ENCODE measurements around the gene ALOX5.
"Not testable (repeated sequence)": the region's sequence is repeated elsewhere in the genome, so short reads cannot be mapped to it uniquely, and the experiment has no call there.

The ALOX5 gene

GRCh38 chr10:45383682-45384330, 9.8 kb downstream of the ALOX5 start:
- Histone ChIP-seq H3F3A (ENCODE audit: low read depth) (no peaks in the 10 kb centered on the region), H4K20me1 (ENCODE audit: insufficient read depth, low read length, poor library complexity, severe bottlenecking) (no peaks in the 10 kb centered on the region), H3K4me1 (ENCODE audit: insufficient read depth, low read length, poor library complexity, severe bottlenecking) (no peaks in the 10 kb centered on the region), H3K9ac (ENCODE audit: low read depth, low read length, poor library complexity, severe bottlenecking) (no peak overlapping the region), H3K9me3 (ENCODE audit: insufficient read depth, low read depth, low read length) (no peaks in the 10 kb centered on the region), H3K4me3 (ENCODE audit: low read length, poor library complexity, severe bottlenecking) (no peak overlapping the region), H3K4me2 (ENCODE audit: low read depth, low read length, poor library complexity, severe bottlenecking) (no peak overlapping the region), H2AFZ (ENCODE audit: low read length) (no peak overlapping the region), H3K36me3 (ENCODE audit: insufficient read depth, low read length) (no peaks in the 10 kb centered on the region), H3K27me3 (ENCODE audit: insufficient read depth, low read length, poor library complexity, severe bottlenecking) (no peaks in the 10 kb centered on the region), H3K79me2 (ENCODE audit: insufficient read depth, low read length) (no peaks in the 10 kb centered on the region), H3K9me2 (replicated peaks; ENCODE audit: low read depth, low read length) (no peaks in the 10 kb centered on the region)
- TF ChIP-seq EZH2phosphoT487 (IDR thresholded peaks at IDR 0.05; ENCODE audit: borderline replicate concordance): no peak
- no peak for TF ChIP-seq CTCF (conservative IDR thresholded peaks at IDR 0.05; ENCODE audit: low read length)

GRCh38 chr10:45386657-45387056, 12.6 kb downstream of the ALOX5 start:
- H3K9me2 ChIP-seq (replicated peaks; ENCODE audit: low read depth, low read length): no peaks in the 10 kb centered on the region
- H3K9ac ChIP-seq (ENCODE audit: low read depth, low read length, poor library complexity, severe bottlenecking): no peak overlapping the region
- no peaks in the 10 kb centered on the region for H3K79me2 ChIP-seq (ENCODE audit: insufficient read depth, low read length)
- no peaks in the 10 kb centered on the region for H3K27me3 ChIP-seq (ENCODE audit: insufficient read depth, low read length, poor library complexity, severe bottlenecking)
- H3K9me3 ChIP-seq (ENCODE audit: insufficient read depth, low read depth, low read length): no peaks in the 10 kb centered on the region
- no peak for TF ChIP-seq CTCF (conservative IDR thresholded peaks at IDR 0.05; ENCODE audit: low read length)
- TF ChIP-seq EZH2phosphoT487 (IDR thresholded peaks at IDR 0.05; ENCODE audit: borderline replicate concordance): no peak
- no peaks in the 10 kb centered on the region for H3K36me3 ChIP-seq (ENCODE audit: insufficient read depth, low read length)
- H4K20me1 ChIP-seq (ENCODE audit: insufficient read depth, low read length, poor library complexity, severe bottlenecking): no peaks in the 10 kb centered on the region
- H3F3A ChIP-seq (ENCODE audit: low read depth): no peaks in the 10 kb centered on the region
- H3K4me3 ChIP-seq (ENCODE audit: low read length, poor library complexity, severe bottlenecking): no peak overlapping the region
- H3K4me1 ChIP-seq (ENCODE audit: insufficient read depth, low read length, poor library complexity, severe bottlenecking): no peaks in the 10 kb centered on the region
- H3K4me2 ChIP-seq (ENCODE audit: low read depth, low read length, poor library complexity, severe bottlenecking): no peak overlapping the region
- no peak overlapping the region for H2AFZ ChIP-seq (ENCODE audit: low read length)

- Histone ChIP-seq H2AFZ (ENCODE audit: low read length) (no peak overlapping the region), H3K4me3 (ENCODE audit: low read length, poor library complexity, severe bottlenecking) (no peak overlapping the region), H3F3A (ENCODE audit: low read depth) (no peaks in the 10 kb centered on the region), H3K9ac (ENCODE audit: low read depth, low read length, poor library complexity, severe bottlenecking) (no peak overlapping the region), H3K4me2 (ENCODE audit: low read depth, low read length, poor library complexity, severe bottlenecking) (no peak overlapping the region), H3K79me2 (ENCODE audit: insufficient read depth, low read length) (no peaks in the 10 kb centered on the region), H4K20me1 (ENCODE audit: insufficient read depth, low read length, poor library complexity, severe bottlenecking) (no peaks in the 10 kb centered on the region), H3K9me2 (replicated peaks; ENCODE audit: low read depth, low read length) (no peaks in the 10 kb centered on the region), H3K4me1 (ENCODE audit: insufficient read depth, low read length, poor library complexity, severe bottlenecking) (no peaks in the 10 kb centered on the region), H3K27me3 (ENCODE audit: insufficient read depth, low read length, poor library complexity, severe bottlenecking) (no peaks in the 10 kb centered on the region), H3K9me3 (ENCODE audit: insufficient read depth, low read depth, low read length) (no peaks in the 10 kb centered on the region), H3K36me3 (ENCODE audit: insufficient read depth, low read length) (no peaks in the 10 kb centered on the region)
- TF ChIP-seq EZH2phosphoT487 (IDR thresholded peaks at IDR 0.05; ENCODE audit: borderline replicate concordance): no peak
- TF ChIP-seq CTCF (conservative IDR thresholded peaks at IDR 0.05; ENCODE audit: low read length): no peak
These were observed 13.3 kb downstream of the ALOX5 start for GRCh38 chr10:45387096-45387893.

- not testable (repeated sequence) for H4K20me1 ChIP-seq (ENCODE audit: insufficient read depth, low read length, poor library complexity, severe bottlenecking); H3K9me3 ChIP-seq (ENCODE audit: insufficient read depth, low read depth, low read length); H3K9me2 ChIP-seq (replicated peaks; ENCODE audit: low read depth, low read length); H3K27me3 ChIP-seq (ENCODE audit: insufficient read depth, low read length, poor library complexity, severe bottlenecking); H3K4me1 ChIP-seq (ENCODE audit: insufficient read depth, low read length, poor library complexity, severe bottlenecking); H2AFZ ChIP-seq (ENCODE audit: low read length); H3K79me2 ChIP-seq (ENCODE audit: insufficient read depth, low read length); H3K4me3 ChIP-seq (ENCODE audit: low read length, poor library complexity, severe bottlenecking); H3F3A ChIP-seq (ENCODE audit: low read depth); H3K36me3 ChIP-seq (ENCODE audit: insufficient read depth, low read length); H3K9ac ChIP-seq (ENCODE audit: low read depth, low read length, poor library complexity, severe bottlenecking); H3K4me2 ChIP-seq (ENCODE audit: low read depth, low read length, poor library complexity, severe bottlenecking)
These were observed 15.7 kb downstream of the ALOX5 start for GRCh38 chr10:45389671-45390070.

GRCh38 chr10:45391636-45392035, 17.6 kb downstream of the ALOX5 start:
- H3K27me3 ChIP-seq (ENCODE audit: insufficient read depth, low read length, poor library complexity, severe bottlenecking); H2AFZ ChIP-seq (ENCODE audit: low read length); H3K4me3 ChIP-seq (ENCODE audit: low read length, poor library complexity, severe bottlenecking); H3K4me2 ChIP-seq (ENCODE audit: low read depth, low read length, poor library complexity, severe bottlenecking); H3K9me3 ChIP-seq (ENCODE audit: insufficient read depth, low read depth, low read length); H3K9ac ChIP-seq (ENCODE audit: low read depth, low read length, poor library complexity, severe bottlenecking); H3K79me2 ChIP-seq (ENCODE audit: insufficient read depth, low read length); H3K36me3 ChIP-seq (ENCODE audit: insufficient read depth, low read length); H3K4me1 ChIP-seq (ENCODE audit: insufficient read depth, low read length, poor library complexity, severe bottlenecking); H3F3A ChIP-seq (ENCODE audit: low read depth); H4K20me1 ChIP-seq (ENCODE audit: insufficient read depth, low read length, poor library complexity, severe bottlenecking); H3K9me2 ChIP-seq (replicated peaks; ENCODE audit: low read depth, low read length): not testable (repeated sequence)
